NOMO-1 treated with DMSO at 0.1 percent for 48 hours (cell line): ENCODE measurements around the gene ANKS1B.
"Not testable (repeated sequence)": the region's sequence is repeated elsewhere in the genome, so short reads cannot be mapped to it uniquely, and the experiment has no call there.

ENCODE experiments used
- DNase-seq: peaks from one replicate; lab custom pipeline; 2025; ENCODE audit not compliant: unreplicated experiment; lab: John Stamatoyannopoulos, UW

The ANKS1B gene

DNA sequence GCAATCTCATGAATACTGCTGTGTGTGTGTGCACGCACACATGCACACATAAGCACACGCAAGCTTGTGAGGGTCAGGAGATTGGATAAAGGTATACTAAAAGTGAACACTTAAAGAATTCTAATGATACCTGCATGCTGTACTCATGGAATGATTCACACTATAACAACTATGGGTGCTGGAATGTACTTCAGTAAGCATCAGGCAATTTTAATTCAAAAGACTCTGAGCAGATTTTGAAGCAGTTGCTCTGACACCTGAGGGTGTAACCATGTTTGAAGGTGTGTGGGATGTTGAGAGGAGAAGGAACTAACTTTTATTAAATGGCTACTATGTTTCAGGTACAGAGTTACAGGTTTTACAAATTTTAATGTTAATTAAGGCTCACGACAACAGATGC is 275.6 kb downstream of the ANKS1B start:
- DNase-seq, result no peak

DNA sequence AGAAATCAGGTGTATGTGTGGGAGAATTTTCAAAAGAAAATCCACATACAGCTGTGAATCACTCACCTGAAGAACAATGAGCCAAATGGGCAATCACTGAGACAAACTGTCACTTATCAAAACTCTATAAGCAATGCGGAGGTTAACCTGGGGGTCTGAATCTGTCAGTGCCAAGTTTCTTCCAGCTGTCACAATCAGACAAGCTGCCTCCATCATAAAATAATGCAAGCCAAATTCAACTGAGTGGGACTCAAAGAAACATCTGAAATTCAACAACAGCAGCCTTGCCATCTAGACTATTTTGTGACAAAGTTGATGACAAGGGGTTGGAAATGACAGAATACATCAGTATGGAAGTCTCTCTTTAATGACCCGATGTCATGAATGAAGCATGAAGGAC is 276.9 kb downstream of the ANKS1B start:
- no peak for DNase-seq

DNA sequence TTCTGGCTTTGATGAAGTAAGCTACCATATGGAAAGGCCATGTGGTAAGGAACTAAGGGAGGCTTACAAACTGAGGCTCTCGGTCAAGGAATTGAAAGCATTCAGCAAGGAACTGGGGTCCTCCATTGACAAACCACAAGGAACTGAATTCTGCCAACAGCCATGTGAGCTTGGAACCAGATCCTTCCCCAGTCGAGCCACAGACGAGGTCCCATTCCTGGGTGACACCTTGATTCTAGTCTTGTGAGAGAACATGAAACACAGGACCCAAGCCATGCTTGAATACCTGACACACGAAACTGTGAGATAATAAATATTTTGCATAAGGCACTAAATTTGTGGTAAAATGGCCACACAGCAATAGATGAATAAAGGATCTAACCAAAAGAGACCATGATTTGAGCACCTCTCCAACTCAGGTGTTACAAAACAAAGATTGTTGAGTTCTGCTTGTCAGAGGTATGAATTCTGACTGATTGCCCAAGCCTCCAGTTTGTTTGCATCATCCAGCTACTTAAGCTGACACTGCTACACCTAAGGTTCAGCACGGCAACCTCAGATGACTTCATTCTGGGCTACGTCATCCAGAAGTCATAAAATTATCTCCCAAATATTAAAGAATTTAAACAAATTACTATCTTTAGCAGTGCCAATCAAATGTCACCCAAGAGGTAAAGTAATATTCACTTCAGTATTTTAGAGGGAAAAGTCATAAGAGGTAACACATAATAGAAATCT is 277.8 kb downstream of the ANKS1B start:
- no peak for DNase-seq

DNA sequence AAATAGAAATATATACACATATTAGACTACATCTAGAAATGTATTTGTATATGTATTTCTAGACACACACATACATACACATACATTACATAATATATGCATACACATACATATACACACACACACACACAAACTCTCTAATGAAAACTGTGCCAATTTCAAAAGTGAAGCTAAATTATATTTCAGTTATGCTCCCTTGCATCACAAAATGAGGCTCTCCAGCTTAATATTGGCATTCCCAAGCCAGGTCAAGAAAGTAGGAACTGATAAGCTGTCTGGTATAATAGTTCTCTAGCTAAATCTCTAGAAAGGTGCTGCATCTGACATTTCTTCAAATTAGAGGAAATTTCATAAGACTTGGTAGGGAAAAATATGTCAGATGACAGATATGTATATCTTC is 280.3 kb downstream of the ANKS1B start:
- DNase-seq, result no peak

DNA sequence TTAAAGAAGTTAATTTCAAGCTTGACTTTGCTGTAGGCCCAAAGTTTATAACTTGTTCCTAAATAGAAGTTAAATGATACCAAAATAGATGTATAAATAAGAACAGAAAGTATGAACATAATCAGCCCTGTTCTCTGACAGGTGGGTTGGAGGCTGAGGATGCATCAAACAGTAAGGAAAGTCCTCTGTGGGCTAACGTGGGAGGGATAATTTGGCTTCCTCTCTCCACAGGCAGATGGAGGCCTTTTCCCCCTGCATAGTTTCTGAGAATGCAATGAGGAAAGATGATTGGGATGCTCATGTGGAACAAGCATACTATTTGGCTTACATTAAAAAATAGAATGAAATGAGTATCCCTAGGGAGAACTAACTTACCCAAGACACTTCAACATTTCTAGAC is 280.7 kb downstream of the ANKS1B start:
- DNase-seq, result no peak

DNA sequence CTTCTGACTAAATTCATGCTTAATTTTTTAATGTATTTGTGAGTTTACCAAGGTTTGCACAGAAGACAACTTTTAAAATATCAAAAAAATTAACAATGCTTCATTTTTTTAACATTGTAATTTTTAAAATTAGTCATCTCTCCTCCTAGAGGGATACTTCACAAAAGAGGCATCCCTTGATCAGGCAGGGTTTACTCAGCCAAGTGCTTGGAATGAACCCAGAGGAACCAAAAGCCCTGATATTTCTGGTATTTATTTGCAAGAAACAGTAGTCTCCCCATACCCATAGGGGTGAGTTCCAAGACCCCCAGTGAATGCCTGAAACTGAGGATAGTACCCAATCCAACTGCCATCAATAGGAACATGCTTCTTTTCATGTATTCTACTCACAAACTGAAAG is 284.7 kb downstream of the ANKS1B start:
- no peak for DNase-seq

DNA sequence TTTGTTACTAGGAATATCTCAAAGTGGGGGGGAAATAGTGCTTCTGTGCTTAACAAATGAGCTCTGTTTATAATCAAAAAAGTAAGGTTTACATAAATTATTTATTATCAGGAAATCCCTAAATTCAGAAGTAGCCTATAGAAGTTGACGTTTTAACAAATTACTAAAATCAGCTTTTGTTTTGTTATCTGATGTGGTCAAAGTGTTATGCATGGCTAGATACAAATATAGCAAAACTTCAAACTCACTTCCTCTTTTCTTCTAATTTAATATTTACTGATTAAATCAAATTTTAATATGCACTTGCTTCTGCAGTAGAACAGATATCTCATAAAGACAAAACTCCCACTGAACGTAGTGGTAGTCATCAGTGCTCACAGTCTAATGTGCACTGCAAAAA is 289.7 kb downstream of the ANKS1B start:
- no peak for DNase-seq

DNA sequence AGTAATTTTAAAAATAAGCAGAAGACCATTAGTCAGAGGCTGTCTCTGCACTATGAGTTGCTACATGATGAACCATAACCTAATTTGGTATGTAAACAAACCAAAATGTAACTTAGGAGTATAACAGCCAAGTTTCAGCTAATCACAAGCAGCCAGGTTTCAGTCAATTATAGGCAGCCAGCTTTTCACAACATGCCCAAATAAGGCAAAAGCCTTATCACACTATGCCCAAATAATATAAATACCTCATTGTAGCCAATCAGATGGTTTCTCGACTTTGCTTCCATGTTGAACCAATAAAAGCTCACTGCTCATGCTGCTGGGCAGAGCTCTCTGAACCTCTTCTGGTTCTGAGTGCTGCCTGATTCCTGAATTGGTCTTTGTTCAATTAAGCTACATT is 298.6 kb downstream of the ANKS1B start:
- no peak for DNase-seq

DNA sequence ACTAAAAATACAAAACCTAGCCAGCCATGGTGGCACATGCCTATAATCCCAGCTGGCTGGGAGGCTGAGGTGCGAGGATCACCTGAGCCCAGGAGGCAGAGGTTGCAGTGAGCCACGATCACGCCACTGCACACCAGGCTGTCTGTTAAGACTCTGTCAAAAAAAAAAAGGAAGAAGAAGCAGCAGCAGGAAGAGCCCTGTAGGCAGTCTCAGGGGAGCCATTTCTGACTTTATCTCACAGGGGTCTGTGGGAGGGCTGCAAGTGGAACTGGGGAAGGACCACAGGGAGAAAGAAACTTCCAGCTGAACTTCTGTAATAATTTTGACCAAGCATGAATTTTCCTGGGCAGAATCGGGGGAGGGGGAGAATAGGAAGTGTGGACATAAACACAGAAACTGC is 304.5 kb downstream of the ANKS1B start:
- DNase-seq, result no peak

DNA sequence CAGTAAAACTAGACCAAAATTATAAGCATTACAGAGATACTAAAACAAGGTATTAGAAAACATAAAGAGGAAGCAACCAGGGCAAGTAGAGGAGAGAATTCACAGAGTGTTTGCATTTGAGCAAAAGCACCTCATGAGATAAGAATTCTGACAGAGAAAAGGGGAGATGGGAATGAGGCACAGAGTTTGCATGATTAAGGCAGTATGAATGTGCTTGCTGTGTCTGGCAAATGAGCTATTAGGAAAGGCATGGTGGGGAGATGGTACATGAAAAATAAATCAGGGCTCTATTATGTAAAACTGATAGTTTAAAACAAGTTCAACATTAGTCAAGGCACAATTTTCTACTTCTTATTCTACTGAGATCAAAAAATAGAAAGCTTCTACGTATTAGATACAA is 314.1 kb downstream of the ANKS1B start:
- DNase-seq, result no peak

DNA sequence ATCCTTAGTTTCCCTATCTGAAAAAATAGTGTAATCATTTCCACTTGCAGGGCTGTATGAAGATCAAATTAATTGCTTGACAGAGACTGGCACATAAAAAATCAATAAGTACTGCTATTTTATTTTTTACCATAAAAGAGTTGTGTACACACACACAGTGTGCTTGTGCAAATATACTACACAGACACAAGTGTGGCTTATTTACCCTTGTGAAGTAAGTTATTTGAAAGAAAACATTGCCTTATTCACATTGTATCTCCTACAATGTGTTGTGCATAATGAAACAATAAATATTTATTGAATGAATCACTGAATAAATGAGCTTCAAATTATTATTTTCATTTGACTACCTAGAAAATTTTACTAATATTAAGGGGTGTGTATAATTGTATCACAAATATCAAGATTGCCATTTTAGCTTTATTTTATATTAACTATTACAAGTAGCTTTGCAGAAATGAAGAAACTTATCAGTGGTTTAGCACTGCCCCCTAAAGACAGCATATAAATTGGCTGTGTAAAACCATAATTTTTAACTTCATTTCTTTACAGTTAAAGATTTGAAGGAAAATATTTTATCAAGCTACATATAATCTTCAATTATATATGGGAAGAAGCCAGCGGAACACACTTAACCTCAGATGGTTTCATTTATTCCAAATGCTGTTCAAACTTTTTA is 325.9 kb downstream of the ANKS1B start:
- DNase-seq, result no peak

DNA sequence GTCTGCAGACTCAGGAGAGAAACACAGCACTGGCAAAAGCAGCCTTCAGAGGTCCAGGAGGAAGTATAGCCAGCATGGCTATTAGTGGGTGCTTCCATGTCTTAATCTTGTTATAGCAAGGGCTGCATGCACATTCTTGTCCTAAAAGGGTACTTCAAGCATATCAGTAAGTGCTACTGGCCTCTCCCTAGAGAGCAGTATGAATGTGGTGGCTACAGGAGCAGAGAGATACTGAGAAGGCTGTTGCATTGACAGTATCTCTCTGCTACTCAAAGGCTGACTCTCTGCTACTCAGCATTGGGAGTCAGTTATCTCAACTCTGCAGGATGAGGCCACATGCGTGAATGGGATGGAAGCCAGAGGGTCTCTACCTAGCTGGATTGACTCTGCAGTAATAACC is 335.2 kb downstream of the ANKS1B start:
- no peak for DNase-seq

DNA sequence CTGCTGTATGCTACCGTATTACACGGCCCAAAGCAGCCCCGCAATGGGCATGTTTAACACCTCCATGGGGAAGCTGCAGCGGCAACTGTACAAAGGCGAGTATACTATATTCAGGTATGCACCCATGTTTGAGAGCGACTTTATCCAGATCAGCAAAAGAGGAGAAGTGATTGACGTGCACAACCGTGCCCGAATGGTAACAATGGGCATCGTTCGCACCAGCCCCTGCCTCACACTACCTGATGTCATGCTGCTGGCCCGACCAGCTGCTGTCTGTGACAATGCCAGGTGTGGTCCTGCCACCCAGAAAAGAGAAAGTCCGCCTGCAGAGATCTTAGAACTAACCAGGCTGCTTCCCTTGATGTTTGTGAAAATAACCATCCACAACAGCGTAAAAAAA is 336.6 kb downstream of the ANKS1B start:
- DNase-seq, result no peak

DNA sequence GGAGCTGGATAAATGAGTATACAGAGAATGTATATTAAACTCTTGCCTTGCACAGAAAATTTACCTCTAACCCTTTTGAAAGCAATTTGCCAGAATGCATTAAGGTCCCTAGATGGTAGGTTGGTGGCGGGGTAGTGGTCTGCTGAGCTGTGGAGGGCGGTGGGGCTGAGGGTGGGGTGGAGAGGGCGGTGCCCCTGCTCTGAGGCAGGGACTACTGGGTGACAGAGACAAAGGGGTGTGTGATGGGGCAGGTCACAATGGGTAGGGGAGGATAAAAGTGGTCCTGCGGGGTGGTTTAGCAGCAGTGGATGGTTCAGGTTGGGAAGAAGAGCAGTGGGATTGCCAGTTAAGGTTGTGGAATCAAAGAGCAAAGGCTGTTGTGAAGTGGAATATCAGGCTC is 337.3 kb downstream of the ANKS1B start, which contains the start of gene GARIN6:
Gene GARIN6 (plus strand): TSS at position 301 of the 400 bp plus-strand sequence. CDS start 422 bp downstream, outside the sequence.
- no peak for DNase-seq

DNA sequence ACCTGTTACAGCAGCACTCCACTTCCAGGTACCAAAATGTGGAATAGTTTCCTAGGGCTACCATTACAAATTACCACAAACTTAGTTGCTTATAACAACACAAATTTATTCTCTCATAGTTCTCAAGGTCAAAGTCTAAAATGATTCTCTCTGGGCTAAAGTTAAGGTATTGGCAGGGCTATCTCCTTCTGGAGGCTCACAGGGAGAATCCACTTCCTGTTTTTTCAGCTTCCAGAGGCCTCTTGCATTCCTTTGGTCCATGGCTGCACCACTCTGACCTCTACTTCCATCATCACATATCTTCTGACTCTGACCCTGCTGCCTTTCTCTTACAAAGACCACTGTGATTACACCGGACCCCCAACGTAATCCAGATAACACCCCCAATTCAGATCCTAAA is 340.1 kb downstream of the ANKS1B start:
- DNase-seq, result no peak

DNA sequence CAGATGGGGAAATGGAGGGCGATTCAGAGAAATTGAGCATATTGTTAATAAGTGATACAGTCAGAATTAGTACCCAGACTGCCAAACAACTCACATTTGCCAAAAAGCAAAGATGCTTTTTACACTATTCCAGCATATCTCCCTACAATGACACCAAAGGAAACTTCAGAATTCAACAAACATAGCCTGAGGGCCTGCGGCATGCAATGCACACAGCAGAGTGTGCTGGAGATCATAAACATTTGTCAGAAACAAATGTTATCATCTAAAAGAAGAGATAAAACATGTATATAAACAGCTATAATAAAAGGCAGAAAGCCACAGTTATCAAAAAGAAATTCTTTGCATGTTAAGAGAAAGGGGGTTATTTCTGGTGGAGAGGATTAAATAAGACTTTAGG is 357.3 kb downstream of the ANKS1B start:
- no peak for DNase-seq

DNA sequence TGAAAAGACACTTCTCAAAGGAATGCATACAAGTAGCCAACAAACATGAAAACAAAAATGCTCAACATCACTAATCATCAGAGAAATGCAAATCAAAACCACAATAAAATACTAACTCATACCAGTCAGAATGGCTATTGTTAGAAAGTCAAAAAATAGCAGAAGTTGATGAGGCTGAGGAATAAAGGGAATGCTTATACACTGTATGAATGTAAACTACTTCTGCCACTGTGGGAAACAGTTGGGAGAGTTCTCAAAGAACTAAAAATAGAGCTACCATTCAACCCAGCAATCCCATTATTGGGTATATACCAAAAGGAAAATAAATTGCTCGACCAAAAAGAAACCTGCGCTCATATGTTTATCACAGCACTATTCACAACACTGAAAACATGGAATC is 360.1 kb downstream of the ANKS1B start:
- DNase-seq, result not testable (repeated sequence)

DNA sequence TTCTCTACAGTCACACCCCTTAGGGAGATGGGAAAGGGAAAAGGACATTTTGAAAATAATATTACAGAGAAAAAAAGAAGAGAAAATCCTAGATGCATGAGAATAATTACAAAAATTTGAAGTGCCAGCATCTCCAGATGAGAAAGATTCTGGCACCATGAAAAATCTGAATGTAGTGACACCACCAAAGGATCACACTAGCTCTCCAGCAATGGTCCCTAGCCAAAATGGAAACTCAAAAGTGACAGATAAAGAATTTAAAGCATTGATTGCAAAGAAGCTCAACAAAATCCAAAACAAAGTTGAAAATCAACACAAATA is 364.6 kb downstream of the ANKS1B start:
- no peak for DNase-seq

DNA sequence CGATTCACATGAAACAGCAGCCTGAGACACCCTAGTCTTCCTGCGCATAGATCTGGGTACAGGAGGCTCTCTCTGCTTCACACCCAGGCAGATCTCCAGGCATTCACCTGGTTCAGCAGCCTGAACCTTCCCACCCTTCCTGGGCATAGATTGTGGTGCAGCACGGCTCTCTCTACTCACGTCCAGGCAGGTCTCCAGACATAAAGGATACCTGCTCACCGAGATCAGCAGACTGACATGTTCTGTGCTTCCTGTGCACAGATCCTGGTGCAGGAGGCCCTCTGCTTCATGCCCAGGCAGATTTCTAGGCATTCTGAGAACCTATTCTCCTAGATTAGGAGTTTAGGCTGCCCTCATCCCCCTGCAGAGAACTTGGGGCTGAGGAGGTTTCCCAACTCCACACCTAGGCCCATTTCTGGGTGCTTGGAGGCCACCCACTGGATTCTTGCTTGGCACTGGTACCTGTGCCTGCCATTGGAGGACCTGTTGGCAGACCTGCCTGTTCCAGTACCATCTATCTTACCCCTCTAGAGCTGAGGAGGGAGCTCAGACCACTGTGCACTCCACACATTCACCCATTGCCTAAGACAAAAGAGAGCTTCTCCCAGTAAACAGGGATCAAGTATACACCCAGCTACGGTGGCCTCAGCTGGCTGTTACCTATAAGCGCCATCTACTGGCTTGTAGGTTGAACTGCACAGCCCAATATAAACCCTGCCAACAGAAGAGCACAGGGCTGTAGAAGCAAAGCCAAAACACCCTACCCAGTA is 365.2 kb downstream of the ANKS1B start:
- DNase-seq, result peak; percentile 9

DNA sequence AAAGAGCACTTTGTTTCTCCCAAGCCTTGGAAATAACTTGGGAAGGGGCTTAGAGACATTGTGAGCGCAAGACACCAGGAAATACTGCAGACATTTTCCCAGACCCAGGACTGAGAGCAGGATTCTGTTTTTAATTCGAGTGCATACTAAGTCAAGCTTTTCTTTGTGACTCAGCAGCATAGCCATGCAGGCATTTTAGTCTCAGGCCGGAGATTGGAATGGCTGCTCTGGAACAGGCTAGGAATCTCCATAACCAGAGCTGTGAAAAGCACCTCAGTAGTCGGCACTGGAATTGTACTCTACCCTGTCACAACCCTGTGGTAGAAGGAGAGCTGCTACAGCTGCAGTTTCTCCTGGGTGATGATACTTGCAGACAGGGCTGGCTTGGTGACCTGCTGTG is 366.1 kb downstream of the ANKS1B start:
- DNase-seq, result no peak

DNA sequence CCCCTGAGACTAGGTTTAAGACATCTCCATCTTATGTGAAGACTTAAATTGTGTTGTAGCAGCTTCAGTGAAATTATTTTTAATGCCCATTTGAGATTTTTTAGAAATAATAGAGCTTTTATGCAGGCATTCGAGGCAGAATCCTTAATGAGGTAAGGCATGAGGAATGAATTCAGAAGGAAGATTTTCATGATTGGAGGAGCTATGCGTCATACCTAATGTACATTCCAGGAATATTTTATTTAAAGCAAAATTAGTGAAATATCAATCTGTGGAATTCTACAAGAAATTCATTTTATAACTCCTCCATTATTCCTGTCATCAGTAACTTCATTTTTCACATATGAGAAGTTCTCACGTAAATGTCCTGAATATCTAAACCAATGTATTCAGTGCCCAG is 373.1 kb downstream of the ANKS1B start:
- DNase-seq, result no peak

DNA sequence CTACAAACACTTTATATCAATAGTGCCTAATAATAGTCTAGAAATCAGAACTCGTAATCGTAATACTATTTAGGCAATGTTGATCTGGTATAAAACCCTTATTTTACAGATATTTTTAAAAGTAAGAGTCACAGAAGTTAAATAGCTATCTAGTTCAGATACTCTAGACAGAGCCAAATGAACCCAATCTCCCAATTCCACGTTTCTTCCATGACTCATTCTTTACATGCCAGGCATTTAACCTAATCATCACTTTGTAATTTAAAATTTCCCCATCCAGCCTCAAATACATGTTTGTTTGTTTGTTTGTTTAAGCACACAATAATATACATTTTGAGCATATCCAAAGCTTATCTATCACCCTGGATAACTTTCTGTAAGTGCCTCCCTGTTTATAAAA is 373.6 kb downstream of the ANKS1B start:
- no peak for DNase-seq
